ENCODE results near the gene NSD2.

Gene NSD2

GRCh38 chr4:1864076-1865008 is 6.9 kb upstream of the NSD2 start:
- DNase-seq = no peak

GRCh38 chr4:1866189-1866661 is 5.0 kb upstream of the NSD2 start:
- no peak for DNase-seq

DNA sequence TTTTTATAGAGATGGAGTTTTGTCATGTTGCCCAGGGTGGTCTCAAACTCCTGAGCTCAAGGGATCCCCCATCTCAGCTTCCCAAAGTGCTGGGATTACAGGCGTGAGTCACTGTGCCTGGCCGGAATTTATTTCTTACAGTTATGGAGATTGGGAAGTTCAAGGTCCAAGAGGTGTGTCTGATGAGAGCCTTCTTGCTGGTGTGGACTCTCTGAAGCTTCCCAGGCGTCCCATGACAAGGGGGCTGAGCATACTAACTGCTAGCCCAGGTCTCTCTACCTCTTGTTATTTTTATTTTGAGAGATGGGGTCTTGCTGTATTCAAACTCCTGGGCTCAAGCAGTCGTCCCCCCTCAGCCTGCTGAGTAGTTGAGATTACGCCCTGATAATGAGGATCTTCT is 2.9 kb upstream of the NSD2 start:
- DNase-seq = no peak

- no peak for DNase-seq
Observed at GRCh38 chr4:1868912-1869311, 2.3 kb upstream of the NSD2 start.

GRCh38 chr4:1869530-1870327 is 1.5 kb upstream of the NSD2 start:
- no peak for DNase-seq

- peak; percentile 91 for DNase-seq
Observed at GRCh38 chr4:1870328-1870577, 940 bp upstream of the NSD2 start.

DNA sequence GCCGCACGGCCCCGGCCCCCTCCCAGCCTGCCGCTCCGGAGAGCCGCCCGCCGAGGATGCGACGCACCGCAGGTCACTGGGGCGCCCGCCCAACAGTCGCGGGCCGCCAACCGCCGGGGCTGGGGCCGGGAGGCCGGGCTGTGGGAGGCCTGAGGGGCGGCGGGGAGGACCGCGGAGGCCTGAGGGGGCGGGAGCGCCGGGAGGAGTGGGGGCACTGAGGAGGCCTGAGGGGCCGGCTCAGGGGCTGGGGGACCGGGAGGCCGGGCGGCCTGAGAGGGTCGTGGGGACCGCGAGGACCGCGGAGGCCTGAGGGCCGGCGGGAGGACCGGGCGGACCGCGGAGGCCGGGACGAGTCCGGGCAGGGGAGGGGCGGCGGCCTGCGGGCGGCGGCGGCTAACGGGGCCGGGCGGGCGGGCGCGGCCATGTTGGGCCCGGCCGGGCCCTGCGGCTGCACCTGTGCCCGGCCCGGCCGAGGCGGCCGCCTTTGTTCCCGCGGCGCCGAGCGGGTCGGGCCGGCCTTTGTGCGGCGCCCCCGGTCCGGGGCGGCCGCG is 353 bp downstream of the NSD2 start:
- DNase-seq = no peak

DNA sequence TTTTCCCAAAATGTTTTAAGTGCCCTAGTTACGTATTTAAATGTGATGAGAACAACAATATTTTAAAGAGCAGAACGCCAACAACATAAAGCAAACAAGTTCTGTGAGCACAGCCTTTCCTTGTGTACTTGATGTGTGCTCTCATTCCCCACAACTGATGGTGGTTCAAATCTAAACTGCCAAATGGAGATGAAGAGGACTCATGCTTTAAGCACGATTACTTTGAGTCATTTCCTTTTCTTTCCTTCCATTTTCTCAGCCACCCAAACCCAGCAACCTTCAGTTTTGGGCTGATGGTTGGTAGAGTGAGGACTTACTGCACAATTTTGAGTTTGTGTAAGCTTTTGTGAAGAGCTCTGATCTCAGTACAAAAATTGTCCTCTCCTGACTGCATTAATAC is 1.7 kb downstream of the NSD2 start:
- no peak for DNase-seq

GRCh38 chr4:1873291-1873690 is 2.1 kb downstream of the NSD2 start:
- DNase-seq = no peak

DNA sequence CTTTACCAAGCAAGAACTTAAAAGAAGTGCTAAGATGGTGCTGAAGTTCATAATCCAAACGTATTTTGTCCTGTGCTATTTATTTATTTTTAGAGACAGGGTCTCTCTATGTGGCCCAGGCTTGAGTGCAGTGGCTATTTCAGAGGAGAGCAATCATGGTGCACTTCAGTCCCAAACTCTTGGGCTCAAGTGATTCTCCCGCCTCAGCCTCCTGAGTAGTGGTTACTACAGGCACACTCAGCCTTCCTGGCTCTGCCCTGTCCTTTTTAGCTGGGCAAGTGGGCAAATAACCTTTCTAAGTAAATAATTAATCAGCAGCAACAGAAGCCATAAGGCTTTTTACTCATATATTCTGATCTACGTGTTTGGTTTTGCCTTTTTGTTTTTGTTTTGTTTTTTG is 2.6 kb downstream of the NSD2 start:
- no peak for DNase-seq

DNA sequence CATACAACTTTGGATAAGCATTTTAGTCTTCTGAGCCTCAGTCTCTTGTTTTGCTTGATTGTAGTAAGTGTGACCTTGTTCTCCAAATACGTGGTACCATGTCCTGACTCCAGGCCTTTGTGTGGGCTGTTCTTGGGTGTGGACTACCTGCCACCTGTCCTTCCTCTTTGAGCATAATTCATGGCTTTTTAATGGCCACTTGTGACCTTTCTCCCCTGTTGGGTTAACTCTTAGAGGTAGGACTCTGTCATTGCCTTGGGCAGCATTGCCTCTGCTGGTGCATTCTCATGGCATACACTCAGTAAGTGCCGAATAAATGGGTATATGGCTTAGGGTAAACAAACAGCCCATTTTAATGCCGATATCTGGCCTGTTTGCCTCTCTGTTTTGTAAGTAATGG is 3.0 kb downstream of the NSD2 start:
- no peak for DNase-seq

- no peak for DNase-seq
Observed at GRCh38 chr4:1879485-1879884, 8.3 kb downstream of the NSD2 start.

DNA sequence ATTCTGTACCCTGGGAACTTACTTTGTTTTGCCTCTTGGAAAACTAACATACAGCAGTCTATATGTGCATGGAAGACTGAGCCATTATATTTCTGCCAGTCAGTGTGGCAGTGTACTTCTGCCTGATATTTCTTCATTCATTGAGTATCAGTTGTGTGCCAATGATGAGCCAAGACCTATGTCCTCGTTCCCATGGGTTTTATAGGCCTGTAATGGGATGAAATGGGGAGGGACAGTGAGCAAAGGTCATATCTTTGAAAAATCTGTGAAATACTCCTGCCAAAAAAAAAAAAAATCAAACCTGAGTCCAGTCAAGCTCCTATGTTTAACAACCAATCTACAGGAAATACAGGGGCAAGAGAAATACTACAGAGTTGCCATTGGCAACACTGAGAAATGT is 9.1 kb downstream of the NSD2 start:
- no peak for DNase-seq

GRCh38 chr4:1882850-1883271 is 11.7 kb downstream of the NSD2 start:
- no peak for DNase-seq

GRCh38 chr4:1883583-1883982 is 12.4 kb downstream of the NSD2 start:
- DNase-seq = no peak

DNA sequence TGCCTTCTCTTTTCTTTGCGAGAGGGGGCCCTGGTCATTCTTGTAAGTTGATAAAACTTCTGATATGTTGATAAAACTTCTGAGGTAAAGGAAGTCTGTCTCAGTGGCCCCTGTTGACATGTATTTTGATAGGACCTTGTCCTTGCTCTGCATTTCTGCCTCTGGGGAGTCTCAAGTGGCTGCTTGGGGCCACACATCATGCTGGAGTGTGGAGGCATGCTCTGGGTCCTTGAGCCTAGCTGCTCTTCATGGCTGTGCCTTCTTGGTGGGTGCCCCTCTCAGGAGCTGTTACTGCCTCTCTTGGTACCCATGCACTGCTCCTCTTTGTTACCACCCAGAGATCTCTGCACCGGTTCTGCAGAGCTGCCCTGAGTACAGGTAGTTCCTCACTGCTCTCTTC is 14.2 kb downstream of the NSD2 start:
- DNase-seq = no peak

DNA sequence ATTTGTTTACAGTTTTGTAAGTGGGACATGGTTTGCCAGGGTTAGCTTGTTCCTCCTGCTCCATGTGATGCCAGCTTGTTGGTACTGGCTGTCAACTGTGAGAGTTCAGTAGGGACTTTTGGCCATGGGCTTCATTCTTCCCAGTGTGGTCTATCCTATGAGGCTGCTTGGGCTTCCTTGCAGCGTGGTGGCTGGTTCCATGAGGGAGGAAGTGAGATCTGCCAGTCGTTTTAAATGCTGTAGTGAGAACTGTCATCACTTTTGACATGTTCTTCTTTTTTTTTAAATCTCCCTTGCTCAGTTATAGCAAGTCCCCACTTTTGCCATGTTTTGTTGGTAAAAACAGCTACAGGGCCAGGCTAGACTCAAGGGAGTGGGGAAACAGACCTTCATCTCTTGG is 15.9 kb downstream of the NSD2 start:
- no peak for DNase-seq

GRCh38 chr4:1890979-1891570 is 19.9 kb downstream of the NSD2 start:
- DNase-seq = no peak

GRCh38 chr4:1895971-1896657 is 24.9 kb downstream of the NSD2 start:
- no peak for DNase-seq

GRCh38 chr4:1896658-1896991 is 25.4 kb downstream of the NSD2 start:
- DNase-seq = no peak

- no peak for DNase-seq
Observed at GRCh38 chr4:1898007-1898406, 26.8 kb downstream of the NSD2 start.

DNA sequence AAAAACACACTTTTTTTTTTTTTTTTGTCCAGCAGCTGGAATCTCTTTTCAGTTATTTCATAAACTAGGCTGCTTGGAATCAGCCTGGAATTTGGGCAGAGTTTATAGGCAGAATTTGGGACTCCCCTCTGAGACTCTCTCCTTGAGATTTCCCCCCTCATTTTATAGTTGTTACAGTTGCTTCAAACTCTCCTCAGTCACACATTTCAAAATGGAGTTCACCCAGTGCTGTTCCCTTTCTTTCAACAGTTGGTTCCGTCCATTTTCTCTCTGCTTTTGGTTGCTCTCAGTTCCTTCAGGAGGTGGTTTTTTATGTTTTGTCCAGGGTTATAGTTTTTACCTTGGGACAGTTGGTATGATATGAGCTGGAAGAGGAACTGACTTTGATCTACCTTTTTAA is 27.5 kb downstream of the NSD2 start:
- no peak for DNase-seq
